Islet precursor cell (in vitro differentiated cells): Measurements from ENCODE around the gene IGF1R.
"Not testable (repeated sequence)": the region's sequence is repeated elsewhere in the genome, so short reads cannot be mapped to it uniquely, and the experiment has no call there.

Experiments used
- DNase-seq: peaks from one replicate; pipeline ENCODE4 v3.0.0-alpha.2; 2018

Gene IGF1R

GRCh38 chr15:98647774-98648653 lies at the start of gene IGF1R:
Gene IGF1R, plus strand, starts transcription at chr15:98648539. Its CDS starts 1,043 bp downstream, at chr15:98649582.
- peak; percentile 93 for DNase-seq

- no peak for DNase-seq
Observed at GRCh38 chr15:98599909-98600691, 48.2 kb upstream of the IGF1R start.

- DNase-seq: no peak
Observed at GRCh38 chr15:98604983-98605382, 43.4 kb upstream of the IGF1R start.

- peak; percentile 96 for DNase-seq
Observed at GRCh38 chr15:98609144-98609852, 39.0 kb upstream of the IGF1R start.

- no peak for DNase-seq
Observed at GRCh38 chr15:98610991-98611390, 37.3 kb upstream of the IGF1R start.

GRCh38 chr15:98611808-98612207 lies 36.5 kb upstream of the IGF1R start:
- DNase-seq: peak; percentile 9

GRCh38 chr15:98612490-98613110 lies 35.7 kb upstream of the IGF1R start:
- DNase-seq: peak; percentile 52

GRCh38 chr15:98614681-98615080 lies 33.7 kb upstream of the IGF1R start:
- peak; percentile 85 for DNase-seq

- DNase-seq: peak; percentile 34
Observed at GRCh38 chr15:98616397-98616796, 31.9 kb upstream of the IGF1R start.

GRCh38 chr15:98617328-98617980 lies 30.9 kb upstream of the IGF1R start:
- DNase-seq: peak; percentile 46

- DNase-seq: not testable (repeated sequence)
Observed at GRCh38 chr15:98618576-98618975, 29.8 kb upstream of the IGF1R start.

- peak; percentile 58 for DNase-seq
Observed at GRCh38 chr15:98620020-98620419, 28.3 kb upstream of the IGF1R start.

- no peak for DNase-seq
Observed at GRCh38 chr15:98621021-98621420, 27.3 kb upstream of the IGF1R start.

- DNase-seq: no peak
Observed at GRCh38 chr15:98625614-98626013, 22.7 kb upstream of the IGF1R start.

- peak; percentile 71 for DNase-seq
Observed at GRCh38 chr15:98626153-98626552, 22.2 kb upstream of the IGF1R start.

- DNase-seq: no peak
Observed at GRCh38 chr15:98628216-98628615, 20.1 kb upstream of the IGF1R start.

- no peak for DNase-seq
Observed at GRCh38 chr15:98635848-98636247, 12.5 kb upstream of the IGF1R start.

GRCh38 chr15:98643115-98643514 lies 5.2 kb upstream of the IGF1R start:
- DNase-seq: no peak

- DNase-seq: no peak
Observed at GRCh38 chr15:98646546-98647025, 1.8 kb upstream of the IGF1R start.

- peak; percentile 90 for DNase-seq
Observed at GRCh38 chr15:98647026-98647773, 1.1 kb upstream of the IGF1R start.
